ENCODE measurements around the gene EYS.

Gene EYS

DNA sequence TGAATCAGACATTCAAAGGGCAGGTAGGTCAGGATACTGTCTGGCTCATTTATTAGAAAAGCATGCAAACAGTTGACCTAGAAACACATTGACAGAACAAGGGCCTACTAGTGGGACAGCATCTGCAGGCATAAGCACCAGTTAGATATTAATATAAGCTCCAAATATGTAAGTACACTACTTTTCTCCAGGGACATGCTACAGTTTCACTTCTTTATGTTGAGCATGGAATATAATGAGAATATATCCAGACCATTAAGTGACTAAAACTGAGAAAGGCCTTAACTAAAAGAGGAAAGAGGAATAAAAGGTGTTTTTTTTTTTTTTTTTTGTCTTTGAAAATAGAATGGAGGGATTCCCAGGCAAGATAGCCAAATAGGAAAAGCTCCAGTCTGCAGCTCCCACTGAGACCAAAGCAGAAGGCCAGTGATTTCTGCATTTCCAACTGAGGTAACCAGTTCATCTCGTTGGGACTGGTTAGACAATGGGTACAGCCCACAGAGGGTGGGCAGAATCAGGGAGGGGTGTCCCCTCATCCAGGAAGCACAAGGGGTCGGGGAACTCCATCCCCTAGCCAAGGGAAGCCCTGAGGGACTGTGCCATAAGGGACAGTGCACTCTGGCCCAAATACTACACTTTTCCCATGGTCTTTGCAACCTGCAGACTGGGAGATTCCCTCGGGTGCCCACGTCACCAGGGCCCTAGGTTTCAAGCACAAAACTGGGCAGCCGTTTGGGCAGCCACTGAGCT, 1819.8 kb downstream of the EYS start:
- ATAC-seq (ENCODE audit: low read depth) (no peak), DNase-seq (ENCODE audit: low spot score) (no peak)
- Histone ChIP-seq H3K9me3 (ENCODE audit: severe bottlenecking) (no peaks in the 10 kb centered on the region), H3K4me3 (ENCODE audit: severe bottlenecking) (no peak overlapping the region), H3K27me3 (ENCODE audit: insufficient read depth, poor library complexity, severe bottlenecking) (no peaks in the 10 kb centered on the region), H3K4me1 (ENCODE audit: insufficient read depth, poor library complexity, severe bottlenecking) (no peaks in the 10 kb centered on the region), H3K36me3 (ENCODE audit: low read depth) (no peaks in the 10 kb centered on the region), H3K27ac (ENCODE audit: poor library complexity, severe bottlenecking) (no peak overlapping the region)
- TF ChIP-seq, protein P1, sequence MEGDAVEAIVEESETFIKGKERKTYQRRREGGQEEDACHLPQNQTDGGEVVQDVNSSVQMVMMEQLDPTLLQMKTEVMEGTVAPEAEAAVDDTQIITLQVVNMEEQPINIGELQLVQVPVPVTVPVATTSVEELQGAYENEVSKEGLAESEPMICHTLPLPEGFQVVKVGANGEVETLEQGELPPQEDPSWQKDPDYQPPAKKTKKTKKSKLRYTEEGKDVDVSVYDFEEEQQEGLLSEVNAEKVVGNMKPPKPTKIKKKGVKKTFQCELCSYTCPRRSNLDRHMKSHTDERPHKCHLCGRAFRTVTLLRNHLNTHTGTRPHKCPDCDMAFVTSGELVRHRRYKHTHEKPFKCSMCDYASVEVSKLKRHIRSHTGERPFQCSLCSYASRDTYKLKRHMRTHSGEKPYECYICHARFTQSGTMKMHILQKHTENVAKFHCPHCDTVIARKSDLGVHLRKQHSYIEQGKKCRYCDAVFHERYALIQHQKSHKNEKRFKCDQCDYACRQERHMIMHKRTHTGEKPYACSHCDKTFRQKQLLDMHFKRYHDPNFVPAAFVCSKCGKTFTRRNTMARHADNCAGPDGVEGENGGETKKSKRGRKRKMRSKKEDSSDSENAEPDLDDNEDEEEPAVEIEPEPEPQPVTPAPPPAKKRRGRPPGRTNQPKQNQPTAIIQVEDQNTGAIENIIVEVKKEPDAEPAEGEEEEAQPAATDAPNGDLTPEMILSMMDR (IDR thresholded peaks at IDR 0.05; ENCODE audit: poor library complexity, severe bottlenecking), result no peak

DNA sequence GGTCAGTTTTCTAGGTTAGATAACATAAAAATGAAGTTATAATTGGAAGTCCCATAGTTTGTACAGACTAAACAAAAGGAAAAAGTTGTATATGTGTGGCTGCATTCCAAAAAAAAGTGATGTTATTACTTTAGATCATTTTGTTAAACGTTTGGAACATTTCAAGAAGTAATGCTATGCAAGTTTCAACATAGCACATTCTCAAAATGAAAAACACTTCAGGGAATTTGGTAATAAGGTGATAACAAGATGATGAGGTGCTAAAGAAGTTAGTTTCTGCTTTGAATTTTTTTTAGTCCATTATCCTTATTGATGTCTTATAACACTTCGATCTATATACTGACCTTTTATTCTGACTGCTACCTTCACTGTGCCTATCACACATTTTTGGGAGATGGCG, 1820.7 kb downstream of the EYS start:
- TF ChIP-seq, protein P1 (IDR thresholded peaks at IDR 0.05; ENCODE audit: poor library complexity, severe bottlenecking), result no peak
- H3K4me1 ChIP-seq (ENCODE audit: insufficient read depth, poor library complexity, severe bottlenecking), result no peaks in the 10 kb centered on the region
- ATAC-seq (ENCODE audit: low read depth) (no peak), DNase-seq (ENCODE audit: low spot score) (no peak)
- no peaks in the 10 kb centered on the region for H3K27me3 ChIP-seq (ENCODE audit: insufficient read depth, poor library complexity, severe bottlenecking)
- H3K9me3 ChIP-seq (ENCODE audit: severe bottlenecking), result no peaks in the 10 kb centered on the region
- no peak overlapping the region for H3K4me3 ChIP-seq (ENCODE audit: severe bottlenecking)
- no peak overlapping the region for H3K27ac ChIP-seq (ENCODE audit: poor library complexity, severe bottlenecking)
- no peaks in the 10 kb centered on the region for H3K36me3 ChIP-seq (ENCODE audit: low read depth)

DNA sequence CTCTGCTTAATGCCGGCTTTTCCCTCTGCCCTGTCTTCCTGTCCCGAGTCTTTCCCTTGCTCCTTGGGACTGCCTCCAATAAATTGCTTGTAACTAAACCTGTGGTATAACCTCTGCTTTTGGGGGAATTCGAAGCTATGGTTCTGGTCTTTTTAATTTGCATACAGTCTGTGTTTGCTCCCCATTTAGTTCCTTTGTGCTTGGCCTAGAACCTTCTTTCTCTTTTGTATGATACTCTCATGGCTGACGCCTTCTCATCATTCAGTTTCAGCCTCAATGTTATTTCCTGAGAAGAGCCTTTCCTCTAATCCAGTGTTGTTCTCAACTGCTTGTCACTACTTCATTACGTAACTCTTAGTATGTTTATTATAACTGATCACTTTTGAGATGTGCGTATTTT, 1823.4 kb downstream of the EYS start:
- H3K4me1 ChIP-seq (ENCODE audit: insufficient read depth, poor library complexity, severe bottlenecking), result no peaks in the 10 kb centered on the region
- no peak overlapping the region for H3K27ac ChIP-seq (ENCODE audit: poor library complexity, severe bottlenecking)
- H3K4me3 ChIP-seq (ENCODE audit: severe bottlenecking), result no peak overlapping the region
- TF ChIP-seq, protein P1 (IDR thresholded peaks at IDR 0.05; ENCODE audit: poor library complexity, severe bottlenecking), result no peak
- H3K9me3 ChIP-seq (ENCODE audit: severe bottlenecking), result no peaks in the 10 kb centered on the region
- DNase-seq (ENCODE audit: low spot score) (no peak), ATAC-seq (ENCODE audit: low read depth) (no peak)
- no peaks in the 10 kb centered on the region for H3K36me3 ChIP-seq (ENCODE audit: low read depth)
- no peaks in the 10 kb centered on the region for H3K27me3 ChIP-seq (ENCODE audit: insufficient read depth, poor library complexity, severe bottlenecking)

DNA sequence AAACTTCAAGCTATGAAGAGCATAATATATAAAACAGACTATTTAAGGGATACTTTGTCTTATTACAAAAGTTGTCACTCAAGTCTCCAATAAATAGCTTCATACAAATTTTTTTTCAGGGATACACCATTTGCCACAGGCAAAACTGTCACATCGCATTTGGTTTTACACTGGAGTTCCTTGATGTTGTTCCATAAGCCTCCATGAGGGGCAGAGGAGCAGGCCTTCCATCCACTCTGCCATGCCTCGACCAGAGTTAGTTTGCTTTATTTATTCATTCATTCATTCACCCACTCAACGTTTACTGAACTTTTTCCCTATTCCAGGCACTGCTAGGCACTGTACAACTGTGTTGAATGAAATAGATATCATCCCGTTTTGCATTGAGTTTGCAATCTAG, 1824.8 kb downstream of the EYS start:
- Histone ChIP-seq H3K4me3 (ENCODE audit: severe bottlenecking) (no peak overlapping the region), H3K27me3 (ENCODE audit: insufficient read depth, poor library complexity, severe bottlenecking) (no peaks in the 10 kb centered on the region), H3K27ac (ENCODE audit: poor library complexity, severe bottlenecking) (no peak overlapping the region), H3K36me3 (ENCODE audit: low read depth) (no peaks in the 10 kb centered on the region), H3K4me1 (ENCODE audit: insufficient read depth, poor library complexity, severe bottlenecking) (no peaks in the 10 kb centered on the region), H3K9me3 (ENCODE audit: severe bottlenecking) (no peaks in the 10 kb centered on the region)
- TF ChIP-seq, protein P1 (IDR thresholded peaks at IDR 0.05; ENCODE audit: poor library complexity, severe bottlenecking), result peak; percentile 12
- DNase-seq (ENCODE audit: low spot score) (no peak), ATAC-seq (ENCODE audit: low read depth) (no peak; the same call in 2 of the 3 replicates)

DNA sequence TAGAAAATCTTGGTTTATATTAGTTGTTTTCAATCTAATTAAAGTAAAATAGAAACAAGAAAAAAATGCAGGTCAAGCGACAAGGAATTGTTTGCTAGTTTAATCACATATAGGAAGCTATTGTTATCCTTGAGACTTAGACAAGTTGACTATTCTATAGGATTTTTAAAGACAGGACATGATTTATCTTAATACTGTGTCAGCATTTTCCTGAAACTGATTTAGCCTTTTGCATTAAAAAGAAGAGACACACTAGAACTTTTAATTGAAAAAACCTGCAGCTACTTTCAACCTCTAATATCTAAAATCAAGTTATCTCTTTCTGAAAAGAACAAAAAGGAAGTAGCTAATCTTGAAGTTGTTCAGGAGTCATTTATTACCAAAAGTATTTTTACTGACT, 1825.2 kb downstream of the EYS start:
- Histone ChIP-seq H3K36me3 (ENCODE audit: low read depth) (no peaks in the 10 kb centered on the region), H3K9me3 (ENCODE audit: severe bottlenecking) (no peaks in the 10 kb centered on the region), H3K27ac (ENCODE audit: poor library complexity, severe bottlenecking) (no peak overlapping the region), H3K27me3 (ENCODE audit: insufficient read depth, poor library complexity, severe bottlenecking) (no peaks in the 10 kb centered on the region), H3K4me1 (ENCODE audit: insufficient read depth, poor library complexity, severe bottlenecking) (no peaks in the 10 kb centered on the region), H3K4me3 (ENCODE audit: severe bottlenecking) (no peak overlapping the region)
- TF ChIP-seq, protein P1 (IDR thresholded peaks at IDR 0.05; ENCODE audit: poor library complexity, severe bottlenecking), result no peak
- DNase-seq (ENCODE audit: low spot score) (no peak), ATAC-seq (ENCODE audit: low read depth) (no peak)

Data from RWPE2 (cell line).